GM20000 (cell line): ENCODE results near the gene CSNK1G3.

Source experiments
- DNase-seq: peaks from one replicate; pipeline ENCODE4 v3.0.0; 2012; ENCODE audit warnings: low spot score
- TF ChIP-seq, protein P1 (sequence below): IDR thresholded peaks from 2 replicates; pipeline ENCODE4 v1.5.1; 2012; ENCODE audit warnings: mild to moderate bottlenecking, control low read depth; ENCODE audit errors: extremely low read depth, missing control alignments

Gene CSNK1G3

DNA sequence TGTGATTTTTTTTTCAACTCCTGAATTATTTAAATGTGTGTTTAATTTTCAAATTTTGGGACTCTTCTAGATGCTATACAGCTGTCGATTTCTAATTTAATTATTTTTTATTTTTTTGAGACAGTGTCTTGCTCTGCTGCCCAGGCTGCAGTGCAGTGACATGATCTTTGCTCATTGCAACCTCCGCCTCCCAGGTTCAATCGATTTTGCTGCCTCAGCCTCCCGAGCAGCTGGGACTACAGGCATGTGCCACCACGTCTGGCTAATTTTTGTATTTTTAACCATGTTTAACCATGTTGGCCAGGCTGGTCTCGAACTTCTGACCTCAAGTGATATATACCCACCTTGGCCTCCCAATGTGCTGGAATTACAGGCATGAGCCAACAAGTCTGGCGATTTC lies 28.6 kb downstream of the CSNK1G3 start:
- no peak for DNase-seq
- TF ChIP-seq, protein P1, sequence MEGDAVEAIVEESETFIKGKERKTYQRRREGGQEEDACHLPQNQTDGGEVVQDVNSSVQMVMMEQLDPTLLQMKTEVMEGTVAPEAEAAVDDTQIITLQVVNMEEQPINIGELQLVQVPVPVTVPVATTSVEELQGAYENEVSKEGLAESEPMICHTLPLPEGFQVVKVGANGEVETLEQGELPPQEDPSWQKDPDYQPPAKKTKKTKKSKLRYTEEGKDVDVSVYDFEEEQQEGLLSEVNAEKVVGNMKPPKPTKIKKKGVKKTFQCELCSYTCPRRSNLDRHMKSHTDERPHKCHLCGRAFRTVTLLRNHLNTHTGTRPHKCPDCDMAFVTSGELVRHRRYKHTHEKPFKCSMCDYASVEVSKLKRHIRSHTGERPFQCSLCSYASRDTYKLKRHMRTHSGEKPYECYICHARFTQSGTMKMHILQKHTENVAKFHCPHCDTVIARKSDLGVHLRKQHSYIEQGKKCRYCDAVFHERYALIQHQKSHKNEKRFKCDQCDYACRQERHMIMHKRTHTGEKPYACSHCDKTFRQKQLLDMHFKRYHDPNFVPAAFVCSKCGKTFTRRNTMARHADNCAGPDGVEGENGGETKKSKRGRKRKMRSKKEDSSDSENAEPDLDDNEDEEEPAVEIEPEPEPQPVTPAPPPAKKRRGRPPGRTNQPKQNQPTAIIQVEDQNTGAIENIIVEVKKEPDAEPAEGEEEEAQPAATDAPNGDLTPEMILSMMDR, result no peak

GRCh38 chr5:123543438-123543837 lies 31.5 kb downstream of the CSNK1G3 start:
- DNase-seq, result no peak
- TF ChIP-seq, protein P1, result no peak

- TF ChIP-seq, protein P1, result no peak
- no peak for DNase-seq
Observed at GRCh38 chr5:123545506-123545905, 33.5 kb downstream of the CSNK1G3 start.

DNA sequence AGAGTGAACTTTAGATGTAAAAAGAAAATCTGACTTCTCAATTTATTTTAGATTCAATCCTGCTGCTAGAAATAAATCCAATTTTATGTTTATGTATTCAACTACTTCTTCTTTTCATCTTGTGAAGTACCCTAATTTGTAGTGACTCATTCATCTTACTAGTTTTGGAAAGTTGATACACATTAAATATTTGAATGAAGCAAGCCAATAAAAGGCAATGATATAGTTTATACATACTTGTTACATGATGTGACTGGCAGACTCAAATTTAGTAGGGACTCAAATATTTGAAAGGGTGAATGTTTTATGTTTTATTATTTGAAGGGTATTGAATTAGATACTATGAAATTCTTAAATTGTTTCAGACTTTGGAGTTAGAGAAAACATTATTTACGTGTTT lies 34.7 kb downstream of the CSNK1G3 start:
- DNase-seq, result no peak
- TF ChIP-seq, protein P1, result no peak

- peak; percentile 38 for DNase-seq
- TF ChIP-seq, protein P1, result no peak
Observed at GRCh38 chr5:123549256-123549904, 37.4 kb downstream of the CSNK1G3 start.

- TF ChIP-seq, protein P1, result no peak
- DNase-seq, result no peak
Observed at GRCh38 chr5:123554601-123555000, 42.6 kb downstream of the CSNK1G3 start.

- TF ChIP-seq, protein P1, result no peak
- DNase-seq, result no peak
Observed at GRCh38 chr5:123557907-123558306, 45.9 kb downstream of the CSNK1G3 start.
